GM03348 (cell line): Measurements from ENCODE around the gene CPNE9.

Experiments used
- DNase-seq: peaks from one replicate; pipeline ENCODE4 v3.0.0; 2012; ENCODE audit warnings: low spot score

The CPNE9 gene

DNA sequence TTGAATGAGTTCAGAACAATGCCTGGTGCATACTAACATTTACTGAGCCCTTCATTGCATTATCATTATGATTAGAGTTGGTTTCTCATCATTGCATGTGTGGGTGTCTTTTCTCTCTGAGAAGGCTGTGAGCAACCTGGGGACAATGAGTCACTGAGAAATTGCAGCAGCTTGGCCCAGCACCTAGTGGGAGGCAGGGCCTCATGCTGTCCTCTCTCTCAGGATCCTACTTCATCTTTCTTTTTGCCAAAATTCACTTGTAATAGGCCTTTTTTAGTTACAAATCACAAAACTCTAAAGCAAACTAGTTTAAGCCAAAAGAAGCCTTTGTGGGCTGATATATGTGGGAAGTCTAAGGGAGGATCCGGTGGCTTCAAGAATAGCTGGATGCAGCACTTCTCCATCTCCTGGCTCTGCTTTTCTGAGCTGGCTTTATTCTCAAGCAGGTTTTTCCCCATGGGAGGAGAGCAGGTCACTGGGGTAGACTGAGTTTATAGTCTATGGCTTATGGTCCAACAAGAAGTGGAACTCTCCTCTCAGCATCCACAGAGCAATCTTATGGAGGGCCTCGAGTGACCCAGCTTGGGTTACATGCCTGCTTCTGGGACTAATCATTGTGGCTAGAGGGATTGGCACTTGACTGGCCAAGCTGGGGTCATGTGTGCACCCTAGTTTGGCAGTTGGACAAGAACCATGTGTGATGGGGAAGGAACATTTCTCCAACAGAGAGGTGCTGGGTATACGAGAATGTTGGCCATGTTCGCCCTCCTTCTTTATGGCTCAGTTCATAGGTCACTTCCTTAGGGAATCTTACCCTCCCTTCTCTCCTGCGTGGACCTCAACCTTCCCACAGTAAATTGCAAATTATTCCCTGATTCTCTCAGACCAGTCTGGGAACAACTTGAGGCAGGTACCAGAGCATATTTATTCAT, 74.8 kb downstream of the CPNE9 start:
- DNase-seq, result peak; percentile 81

DNA sequence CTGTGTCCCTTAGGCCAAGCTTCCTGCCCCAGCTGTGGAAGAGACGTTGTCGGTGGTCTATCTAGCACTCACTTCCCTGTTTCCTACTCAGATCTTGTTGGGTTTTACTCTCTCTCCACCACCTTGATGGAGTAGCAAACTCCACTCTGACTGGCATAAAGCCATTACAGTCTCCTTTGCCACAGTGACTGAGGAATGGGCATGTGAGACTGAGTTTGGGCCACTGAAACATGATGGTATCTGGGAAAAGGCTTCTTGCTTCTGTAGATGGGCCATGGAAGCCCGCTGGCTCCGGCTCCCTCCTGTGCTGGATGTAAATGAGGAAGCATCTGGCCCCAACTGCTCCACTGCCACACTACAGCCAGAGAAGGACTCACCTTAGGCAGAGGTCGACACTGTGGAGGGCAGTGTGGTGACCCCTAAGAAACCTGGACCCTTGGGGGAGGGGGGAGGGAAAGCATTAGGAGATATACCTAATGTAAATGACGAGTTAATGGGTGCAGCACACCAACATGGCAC, 75.5 kb downstream of the CPNE9 start:
- DNase-seq, result no peak
